Omental fat pad (tissue), 4 donors: ENCODE results near the gene ZC3H7A. TPM values are rescaled to one million over a fixed set of nuclear protein-coding genes. Genes with fewer than 3 reads are reported as not detected.

Source experiments
- ATAC-seq: fragments of 150-250 bp; one replicate; pipeline ENCODE4 v1.9.1; 2016; ENCODE audit warnings: mild to moderate bottlenecking, moderate library complexity; ENCODE audit not compliant: low FRiP score
- DNase-seq: peaks from one replicate; pipeline ENCODE4 v3.0.0-alpha.2; 2019; ENCODE audit warnings: low spot score
- total RNA-seq, 4 donors: library from RNA; depleted of rRNA; stranded (reverse); fragments of >200 nt; gene quantifications; one replicate each; pipeline ENCODE4 v1.1.0, GENCODE V29; 2016
- TF ChIP-seq, protein P1 (sequence below), 3 donors: fragments of 450-650 bp; IDR thresholded peaks; one replicate each; pipeline ENCODE4 v1.5.1; 2016 to 2017; ENCODE audit warnings: antibody characterized with exemption in 3 of 3, mild to moderate bottlenecking in 3 of 3, moderate library complexity in 2 of 3

The ZC3H7A gene
- total RNA-seq, 4 donors from 2014 or later, result 38.0 to 74.7 (median 53.6) TPM

DNA sequence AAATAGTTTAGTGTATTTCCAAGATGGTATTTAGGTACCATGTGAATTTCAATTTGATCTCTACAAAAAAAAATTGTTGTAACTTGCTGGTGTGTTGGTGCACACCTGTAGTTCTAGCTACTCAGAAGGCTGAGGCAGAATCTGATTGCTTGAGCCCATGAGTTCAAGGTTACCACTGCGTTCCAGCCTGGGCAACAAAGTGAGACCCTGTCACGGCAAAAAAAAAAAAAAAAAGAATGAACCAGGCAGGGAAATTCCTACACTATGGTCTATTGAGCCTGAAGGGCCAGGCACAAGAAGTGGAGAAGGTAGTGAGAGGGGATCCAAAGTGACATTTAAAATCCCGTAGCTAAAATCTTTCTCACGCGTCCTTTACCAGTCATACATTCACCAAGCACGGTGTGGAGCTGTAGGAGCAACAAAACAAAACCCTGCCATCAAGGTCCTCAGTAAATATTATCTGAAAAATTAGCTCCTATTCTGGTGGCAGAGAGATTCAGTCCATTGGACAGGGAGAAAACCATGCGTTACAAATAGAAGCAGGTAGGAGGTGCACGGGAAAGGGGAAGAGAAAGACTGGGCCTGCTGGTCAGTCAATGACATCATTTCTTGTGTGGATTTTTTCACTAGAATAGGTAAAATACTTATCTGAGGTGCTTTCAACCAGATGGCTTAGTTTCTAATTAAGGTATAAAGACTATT lies 81.7 kb downstream of the ZC3H7A start:
- no peak for ATAC-seq
- TF ChIP-seq, protein P1, sequence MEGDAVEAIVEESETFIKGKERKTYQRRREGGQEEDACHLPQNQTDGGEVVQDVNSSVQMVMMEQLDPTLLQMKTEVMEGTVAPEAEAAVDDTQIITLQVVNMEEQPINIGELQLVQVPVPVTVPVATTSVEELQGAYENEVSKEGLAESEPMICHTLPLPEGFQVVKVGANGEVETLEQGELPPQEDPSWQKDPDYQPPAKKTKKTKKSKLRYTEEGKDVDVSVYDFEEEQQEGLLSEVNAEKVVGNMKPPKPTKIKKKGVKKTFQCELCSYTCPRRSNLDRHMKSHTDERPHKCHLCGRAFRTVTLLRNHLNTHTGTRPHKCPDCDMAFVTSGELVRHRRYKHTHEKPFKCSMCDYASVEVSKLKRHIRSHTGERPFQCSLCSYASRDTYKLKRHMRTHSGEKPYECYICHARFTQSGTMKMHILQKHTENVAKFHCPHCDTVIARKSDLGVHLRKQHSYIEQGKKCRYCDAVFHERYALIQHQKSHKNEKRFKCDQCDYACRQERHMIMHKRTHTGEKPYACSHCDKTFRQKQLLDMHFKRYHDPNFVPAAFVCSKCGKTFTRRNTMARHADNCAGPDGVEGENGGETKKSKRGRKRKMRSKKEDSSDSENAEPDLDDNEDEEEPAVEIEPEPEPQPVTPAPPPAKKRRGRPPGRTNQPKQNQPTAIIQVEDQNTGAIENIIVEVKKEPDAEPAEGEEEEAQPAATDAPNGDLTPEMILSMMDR (IDR thresholded peaks at IDR 0.05), result no peak
- DNase-seq, result no peak

DNA sequence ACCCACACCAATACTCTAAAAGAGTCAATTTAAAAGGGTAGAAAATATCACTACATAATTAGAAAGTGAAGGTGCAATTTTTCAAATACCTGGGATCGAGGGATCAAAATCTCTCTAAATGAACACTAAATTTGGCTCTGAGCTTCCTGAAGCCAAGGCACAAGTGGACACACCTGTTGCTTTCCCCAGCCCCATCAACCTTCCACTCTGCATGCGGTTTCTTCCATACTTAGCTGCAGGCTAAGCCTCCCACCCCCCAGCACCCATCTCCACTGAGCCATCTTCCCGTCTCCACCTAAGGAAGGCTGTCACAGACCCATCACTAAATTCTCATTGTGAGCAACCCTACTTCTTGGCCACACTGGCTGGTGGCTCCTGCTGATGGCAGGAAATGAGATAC lies 84.9 kb downstream of the ZC3H7A start:
- ATAC-seq (no peak), DNase-seq (no peak)
- TF ChIP-seq, protein P1 (IDR thresholded peaks at IDR 0.05), result no peak

DNA sequence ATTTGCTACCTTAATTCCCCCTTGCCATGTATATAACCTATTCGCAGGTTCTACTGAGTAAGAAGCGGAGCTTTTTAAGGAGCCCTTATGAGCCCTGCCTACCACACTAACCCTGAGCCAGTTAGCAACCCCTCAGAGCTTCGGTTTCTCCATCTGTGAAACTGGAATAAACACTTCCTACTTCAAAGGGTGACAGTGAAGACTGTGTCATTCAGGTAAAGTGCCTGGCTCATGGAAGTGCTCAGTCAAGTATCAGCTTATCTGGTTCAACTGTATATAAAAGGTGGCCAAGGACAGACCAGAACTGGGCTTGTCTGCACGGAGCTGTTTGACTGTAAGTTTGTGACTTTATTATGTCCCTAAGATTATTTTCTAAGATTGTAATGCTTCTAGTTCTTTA lies 85.4 kb downstream of the ZC3H7A start:
- ATAC-seq (no peak), DNase-seq (no peak)
- TF ChIP-seq, protein P1 (IDR thresholded peaks at IDR 0.05), result no peak

DNA sequence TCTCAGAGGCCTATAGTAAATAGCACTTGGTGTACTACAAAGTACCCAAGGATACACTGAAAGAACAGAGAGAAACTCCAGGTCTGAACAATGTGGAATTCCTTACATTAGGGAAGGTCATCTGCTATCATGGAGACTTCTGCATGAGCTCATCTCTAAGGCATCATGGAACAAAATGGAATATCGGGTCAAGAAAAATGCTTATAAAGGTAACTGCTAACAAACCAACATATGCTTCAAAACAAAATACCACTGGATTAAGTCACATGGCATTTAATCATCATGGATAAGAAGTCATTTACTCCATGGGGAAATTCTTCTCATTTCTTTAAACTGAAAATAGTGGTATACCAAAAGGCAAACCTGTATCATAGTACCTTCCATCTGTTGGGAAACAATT lies 88.6 kb downstream of the ZC3H7A start:
- no peak for DNase-seq
- TF ChIP-seq, protein P1 (IDR thresholded peaks at IDR 0.05), result no peak
- ATAC-seq, result no peak

DNA sequence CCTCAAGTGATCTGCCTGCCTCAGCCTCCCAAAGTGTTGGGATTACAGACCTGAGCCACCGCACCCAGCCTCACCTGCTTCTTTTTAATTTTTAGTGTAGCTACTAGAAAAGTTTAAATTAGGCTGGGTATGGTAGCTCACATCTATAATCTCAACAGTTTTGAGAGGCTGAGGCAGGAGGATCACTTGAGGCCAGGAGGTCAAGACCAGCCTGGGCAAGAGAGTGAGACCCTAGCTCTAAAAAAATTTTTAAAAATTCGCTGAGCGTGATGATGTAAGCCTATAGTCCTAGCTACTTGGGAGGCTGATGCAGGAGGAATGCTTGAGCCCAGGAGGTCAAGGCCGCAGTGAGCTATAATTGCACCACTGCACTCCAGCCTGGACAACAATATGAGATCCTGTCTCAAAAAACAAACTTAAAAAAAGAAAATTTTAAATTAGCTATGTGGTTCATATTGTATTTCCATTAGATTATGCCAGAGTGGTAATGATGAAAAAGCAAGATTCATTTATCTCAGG lies 89.3 kb downstream of the ZC3H7A start:
- TF ChIP-seq, protein P1 (IDR thresholded peaks at IDR 0.05), result no peak

DNA sequence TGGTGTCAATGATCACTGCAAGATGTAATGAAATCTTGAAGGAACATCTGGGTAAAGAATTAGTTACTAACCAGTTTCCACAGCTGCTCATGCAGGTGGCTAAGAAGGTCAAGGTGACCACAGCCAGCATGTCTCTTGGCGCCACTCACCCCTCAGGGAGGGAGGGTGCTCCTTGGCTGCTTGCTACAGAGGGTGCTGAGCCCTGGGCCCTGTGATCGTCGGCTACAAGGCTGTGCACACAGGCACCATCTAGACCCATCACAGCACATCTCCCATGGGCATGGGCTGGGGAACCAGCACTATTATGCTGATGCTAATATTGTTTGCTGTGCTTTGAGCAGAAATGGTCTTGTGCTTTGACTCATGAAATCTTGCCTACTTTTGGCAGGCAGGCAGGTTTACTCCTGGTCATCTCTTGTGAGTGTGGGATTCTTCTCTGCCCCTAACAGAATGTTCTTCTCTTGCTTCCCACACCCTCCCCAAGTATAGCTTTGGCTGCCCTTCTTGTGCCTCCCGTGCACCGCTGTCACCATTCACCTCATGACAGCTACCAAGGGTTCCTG lies 90.8 kb downstream of the ZC3H7A start:
- DNase-seq, result no peak
- TF ChIP-seq, protein P1 (IDR thresholded peaks at IDR 0.05), result no peak
- no peak for ATAC-seq

More for the DNA sequence above, 89.3 kb downstream of the ZC3H7A start:
- DNase-seq (no peak), ATAC-seq (no peak)
